ENCODE data around the gene LSM5. TPM values are rescaled to one million over a fixed set of nuclear protein-coding genes. Genes with fewer than 3 reads are reported as not detected.

The LSM5 gene
- total and polyA plus RNA-seq, 9 of the 15 experiments (the other 6 are each of a cell fraction or from before 2014, with no cell fraction given): 36.3 to 620 (median 186) TPM

DNA sequence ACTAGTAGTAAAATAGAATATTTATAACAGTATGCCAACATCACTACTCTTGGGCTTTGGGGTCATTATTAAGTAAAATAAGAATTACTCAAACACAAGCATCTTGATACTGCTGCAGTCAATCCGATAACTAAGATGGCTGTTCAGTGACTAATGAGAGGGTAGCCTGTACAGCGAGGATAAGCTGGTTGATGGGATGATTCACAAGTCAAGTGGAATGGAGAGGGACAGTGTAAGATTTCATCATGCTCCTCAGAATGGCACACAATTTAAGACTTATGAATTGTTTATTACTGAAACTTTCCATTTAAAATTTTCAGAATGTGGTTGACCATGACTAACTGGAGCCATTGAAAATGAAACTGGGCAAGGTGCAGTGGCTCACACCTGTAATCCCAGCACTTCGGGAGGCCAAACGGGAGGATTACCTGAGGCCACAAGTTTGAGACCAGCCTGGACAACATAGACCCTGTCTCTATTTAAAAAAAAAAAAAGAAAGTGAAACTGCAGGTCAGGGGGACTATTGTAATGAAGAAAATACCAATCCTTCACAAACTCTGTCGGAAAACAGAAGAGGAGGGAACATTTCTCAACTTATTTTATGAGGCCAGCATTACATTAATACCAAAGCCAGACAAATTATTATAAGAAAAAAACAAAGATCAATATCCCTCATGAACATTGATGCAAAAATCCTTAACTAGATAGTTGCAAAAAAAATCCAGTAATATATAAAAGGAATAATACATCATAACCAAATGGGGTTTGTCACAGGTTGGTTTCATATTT is 16.3 kb upstream of the LSM5 start (continued):
- TF ChIP-seq ASH1L (IDR thresholded peaks at IDR 0.05; ENCODE audit: borderline replicate concordance, low read depth, partially characterized antibody) (no peak), MBD2 (IDR thresholded peaks at IDR 0.05; ENCODE audit: borderline replicate concordance, low read depth) (peak; percentile 75; the same call in 1 of the 2 replicates), ADNP (tag; IDR thresholded peaks at IDR 0.05) (peak; percentile 84), TOE1 (IDR thresholded peaks at IDR 0.05; ENCODE audit: borderline replicate concordance) (no peak), TOE1 (CRISPR knock-in tag; IDR thresholded peaks at IDR 0.05; ENCODE audit: borderline replicate concordance, low read depth) (no peak), FUS (optimal IDR thresholded peaks at IDR 0.05; ENCODE audit: low read depth, low read length) (no peak), RFX1 (IDR thresholded peaks at IDR 0.05) (0 out of 2 replicates have a peak, but pooled peaks have one; percentile 6), RBM39 (optimal IDR thresholded peaks at IDR 0.05; ENCODE audit: low read depth, low read length) (no peak), ARHGAP35 (IDR thresholded peaks at IDR 0.05; ENCODE audit: partially characterized antibody) (no peak), ZNF175 (CRISPR knock-in tag; IDR thresholded peaks at IDR 0.05; ENCODE audit: low read depth) (peak; percentile 88), SMARCC2 (IDR thresholded peaks at IDR 0.05; ENCODE audit: low read depth) (peak; percentile 98), SMAD3 (CRISPR knock-in tag; conservative IDR thresholded peaks at IDR 0.05) (peak; percentile 87), SP2 (IDR thresholded peaks at IDR 0.05; ENCODE audit: extremely low read depth, low read depth, low read length, poor library complexity, severe bottlenecking) (no peak), NR4A1 (CRISPR knock-in tag; IDR thresholded peaks at IDR 0.05) (no peak), NR4A1 (tag; IDR thresholded peaks at IDR 0.05) (peak; percentile 92), ZZZ3 (IDR thresholded peaks at IDR 0.05) (no peak), ZSCAN32 (CRISPR knock-in tag; IDR thresholded peaks at IDR 0.05) (peak; percentile 98), HOXB6 (CRISPR knock-in tag; IDR thresholded peaks at IDR 0.05; ENCODE audit: borderline replicate concordance) (no peak), C11orf30 (IDR thresholded peaks at IDR 0.05; ENCODE audit: low read depth) (no peak), SMARCA5 (IDR thresholded peaks at IDR 0.05) (no peak), ZNF324 (CRISPR knock-in tag; IDR thresholded peaks at IDR 0.05) (no peak), RBM22 (IDR thresholded peaks at IDR 0.05; ENCODE audit: low read depth, low read length, poor library complexity, severe bottlenecking) (no peak), ZNF431 (CRISPR knock-in tag; IDR thresholded peaks at IDR 0.05) (no peak), MTA3 (IDR thresholded peaks at IDR 0.05; ENCODE audit: borderline replicate concordance) (peak; percentile 71; the same call in 1 of the 2 replicates)
- TF ChIP-seq, protein P1, sequence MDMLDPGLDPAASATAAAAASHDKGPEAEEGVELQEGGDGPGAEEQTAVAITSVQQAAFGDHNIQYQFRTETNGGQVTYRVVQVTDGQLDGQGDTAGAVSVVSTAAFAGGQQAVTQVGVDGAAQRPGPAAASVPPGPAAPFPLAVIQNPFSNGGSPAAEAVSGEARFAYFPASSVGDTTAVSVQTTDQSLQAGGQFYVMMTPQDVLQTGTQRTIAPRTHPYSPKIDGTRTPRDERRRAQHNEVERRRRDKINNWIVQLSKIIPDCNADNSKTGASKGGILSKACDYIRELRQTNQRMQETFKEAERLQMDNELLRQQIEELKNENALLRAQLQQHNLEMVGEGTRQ (CRISPR knock-in tag; IDR thresholded peaks at IDR 0.05): no peak

All from K562 (cell line).